HG02973 (cell line): ENCODE measurements around the gene CYP24A1.

Experiments used
- ATAC-seq: cut with Tn5 transposase; IDR thresholded peaks from one replicate; pipeline ENCODE4 v1.9.1; 2021; ENCODE audit warnings: moderate library complexity; ENCODE audit not compliant: unreplicated experiment

Gene CYP24A1

DNA sequence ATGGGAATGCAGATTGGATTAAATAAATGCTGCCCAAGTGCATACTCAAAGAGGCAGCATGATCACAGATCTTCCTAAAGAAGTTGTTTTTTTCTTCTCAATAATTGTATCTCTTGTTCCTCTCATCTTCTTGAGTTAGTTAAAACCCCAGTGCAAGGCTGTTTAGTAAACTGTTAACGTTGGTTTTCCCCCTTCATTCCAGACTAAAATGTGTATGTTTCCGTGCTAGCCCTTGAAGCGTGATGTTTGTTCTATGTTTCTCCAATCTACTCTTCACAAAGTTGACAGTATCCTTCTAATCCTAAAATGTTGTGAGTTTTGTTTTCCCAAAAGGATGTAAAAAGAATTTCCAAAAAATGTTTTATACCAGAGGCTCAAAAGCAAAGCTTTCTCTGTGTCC is 15.6 kb downstream of the CYP24A1 start:
- ATAC-seq: no peak

DNA sequence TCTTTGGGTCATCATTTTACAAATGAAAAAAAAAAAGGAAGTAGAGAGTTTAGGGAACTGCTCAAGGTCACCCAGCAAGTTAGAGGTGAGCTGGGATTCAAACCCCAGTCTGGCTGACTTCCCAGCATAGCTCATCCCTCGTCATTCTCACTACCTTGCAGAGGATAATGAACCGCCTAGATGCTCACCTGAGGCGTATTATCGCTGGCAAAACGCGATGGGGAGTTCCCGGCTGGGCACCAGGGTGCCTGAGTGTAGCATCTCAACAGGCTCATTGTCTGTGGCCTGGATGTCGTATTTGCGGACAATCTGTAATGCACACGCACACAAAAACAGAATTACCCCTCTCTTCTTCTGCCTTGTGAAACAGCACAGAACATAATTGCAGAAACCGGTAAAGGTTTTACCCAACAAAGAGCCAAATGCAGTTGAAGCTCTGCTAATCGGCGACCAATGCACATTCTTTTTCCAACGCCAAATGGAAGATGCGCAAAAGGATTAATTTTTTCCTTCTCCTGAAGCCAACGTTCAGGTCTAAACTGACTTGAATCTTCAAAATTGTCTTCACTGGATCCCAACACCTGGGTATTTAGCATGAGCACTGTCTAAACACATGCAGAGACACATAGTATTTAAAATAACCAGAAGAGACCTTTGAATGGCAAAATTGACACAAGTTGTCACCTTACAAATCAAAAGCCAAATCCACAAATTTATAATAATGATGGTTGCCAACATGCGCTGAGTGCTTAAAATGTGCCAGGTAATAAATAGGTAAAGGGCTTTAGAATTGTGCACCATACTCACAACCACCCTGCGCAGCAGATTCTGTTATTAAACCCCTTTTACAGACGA is 16.6 kb downstream of the CYP24A1 start:
- no peak for ATAC-seq

DNA sequence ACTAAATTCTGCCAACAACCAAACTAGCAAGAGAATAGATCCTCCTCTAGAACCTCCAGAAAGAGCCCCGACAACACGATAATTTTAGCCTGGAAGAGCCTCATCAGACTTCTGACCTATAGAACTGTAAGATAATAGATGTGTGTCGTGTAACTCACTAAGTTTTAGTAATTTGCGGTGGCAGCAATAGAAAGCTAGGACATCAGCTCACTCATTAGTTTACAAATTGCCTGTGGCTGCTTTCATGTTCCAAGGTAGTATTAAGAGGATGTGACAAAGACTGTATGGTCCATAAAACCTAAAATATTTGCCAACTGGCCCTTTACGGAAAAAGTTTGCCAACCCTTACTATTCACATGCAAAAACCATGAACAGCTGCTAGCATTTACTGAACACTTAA is 17.3 kb downstream of the CYP24A1 start:
- ATAC-seq: no peak

DNA sequence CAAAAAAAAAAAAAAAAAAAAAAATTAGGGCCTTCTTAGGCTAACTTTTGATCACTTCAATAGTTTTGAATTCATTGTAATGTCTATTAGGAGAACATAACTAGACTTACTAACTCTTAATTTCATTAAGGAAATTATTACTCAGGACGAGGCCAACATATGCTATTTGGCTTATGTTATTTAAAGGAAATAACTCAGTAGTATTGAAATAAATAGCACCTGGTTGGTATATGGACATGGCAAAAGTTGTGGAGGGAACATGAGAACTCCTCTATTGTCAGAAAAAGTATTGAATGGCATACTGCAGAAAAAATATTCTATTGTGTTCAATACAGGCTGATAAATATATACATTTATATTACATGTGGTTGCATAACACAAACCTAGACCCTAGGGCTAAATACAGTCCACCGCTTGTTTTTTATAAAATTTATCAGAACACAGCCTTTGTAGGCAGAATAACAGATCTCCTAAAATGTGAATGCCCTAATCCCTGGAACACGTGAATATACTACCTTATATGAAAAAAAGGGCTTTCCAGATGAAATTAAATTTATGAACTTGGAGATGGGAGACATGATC is 18.0 kb downstream of the CYP24A1 start:
- ATAC-seq: no peak

DNA sequence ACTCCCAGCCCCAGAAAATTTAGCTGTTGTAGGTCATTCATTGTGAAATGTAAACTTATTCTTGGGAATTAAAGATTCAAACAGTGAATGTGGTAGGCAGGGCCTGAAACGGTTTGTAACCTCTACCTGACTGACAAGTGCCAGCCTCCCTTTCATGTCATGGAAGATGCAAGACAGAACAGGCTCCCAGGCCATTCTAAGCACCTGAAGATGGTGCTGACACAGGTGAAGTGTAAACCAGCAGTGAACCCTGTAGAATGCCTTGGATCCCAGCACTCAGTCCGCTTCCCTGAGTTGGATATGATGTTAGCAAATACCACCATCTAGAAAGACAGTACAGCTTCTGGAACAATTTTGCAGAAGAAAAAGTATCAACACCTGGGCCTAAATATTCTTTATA is 19.3 kb downstream of the CYP24A1 start:
- no peak for ATAC-seq

DNA sequence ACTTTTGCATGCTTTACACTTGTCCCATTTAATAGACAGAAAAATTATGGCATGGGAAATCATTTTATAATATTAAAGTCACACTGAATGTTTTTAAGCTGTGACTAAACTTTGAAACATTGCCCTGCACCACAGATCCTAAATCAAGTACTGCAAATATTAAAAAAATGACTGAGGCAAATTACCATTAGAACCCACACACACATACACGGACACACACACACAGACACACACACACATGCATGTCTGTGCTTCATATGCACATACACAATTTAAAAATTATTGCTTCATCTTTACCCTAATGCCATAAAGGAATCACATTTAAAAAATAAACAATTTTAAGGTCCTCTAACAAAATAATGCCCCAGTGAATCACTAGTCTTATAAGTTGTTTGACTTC is 19.9 kb downstream of the CYP24A1 start:
- ATAC-seq: no peak

DNA sequence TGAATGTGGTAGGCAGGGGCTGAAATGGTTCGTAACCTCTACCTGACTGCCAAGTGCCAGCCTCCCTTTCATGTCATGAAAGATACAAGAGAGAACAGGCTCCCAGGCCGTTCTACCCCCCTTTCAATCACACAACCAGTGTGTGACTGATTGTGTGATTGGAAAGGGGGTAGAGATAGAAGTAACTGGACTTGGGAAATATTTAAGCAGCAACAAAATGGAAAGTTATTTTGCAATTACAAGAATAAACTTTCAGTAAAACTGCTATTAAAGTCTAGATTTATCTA is 20.8 kb downstream of the CYP24A1 start:
- no peak for ATAC-seq

DNA sequence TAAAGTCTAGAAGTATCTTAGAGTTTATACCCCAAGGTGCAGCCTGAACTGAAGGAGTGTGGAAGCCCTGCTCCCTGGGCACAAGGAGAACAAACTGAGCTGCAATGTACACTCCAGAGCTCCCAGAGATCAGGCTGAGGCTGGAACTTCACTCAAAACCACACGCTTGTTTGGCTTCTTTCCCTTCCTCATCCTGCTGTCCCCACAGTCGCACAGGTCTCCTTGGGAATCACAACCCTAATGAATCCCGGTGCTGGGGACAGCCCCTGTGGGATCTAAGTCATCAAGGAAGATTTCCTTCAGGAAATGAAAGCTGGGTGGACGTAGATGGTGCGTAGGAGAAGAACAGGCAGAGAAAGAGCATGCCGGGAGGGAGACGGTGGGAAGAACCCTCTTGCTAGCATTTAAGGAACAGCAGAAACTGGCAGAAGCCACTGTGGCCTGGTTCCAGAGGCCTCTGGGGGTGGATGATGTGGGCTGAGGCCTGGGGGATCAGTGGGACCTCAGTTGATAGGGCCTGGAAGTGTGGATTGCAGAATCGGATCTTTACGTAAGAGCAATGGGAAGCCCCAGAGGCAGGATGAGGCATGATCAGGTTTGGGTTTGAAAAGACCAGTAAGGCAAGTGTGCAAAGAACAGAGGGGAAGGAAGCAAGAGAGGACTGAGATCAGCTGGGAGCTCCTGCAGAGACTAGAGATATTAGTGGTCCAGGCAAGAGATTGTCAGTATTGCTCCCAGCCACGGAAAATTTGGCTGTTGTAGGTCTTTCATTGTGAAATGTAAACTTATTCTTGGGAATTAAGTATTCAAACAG is 21.4 kb downstream of the CYP24A1 start:
- no peak for ATAC-seq

DNA sequence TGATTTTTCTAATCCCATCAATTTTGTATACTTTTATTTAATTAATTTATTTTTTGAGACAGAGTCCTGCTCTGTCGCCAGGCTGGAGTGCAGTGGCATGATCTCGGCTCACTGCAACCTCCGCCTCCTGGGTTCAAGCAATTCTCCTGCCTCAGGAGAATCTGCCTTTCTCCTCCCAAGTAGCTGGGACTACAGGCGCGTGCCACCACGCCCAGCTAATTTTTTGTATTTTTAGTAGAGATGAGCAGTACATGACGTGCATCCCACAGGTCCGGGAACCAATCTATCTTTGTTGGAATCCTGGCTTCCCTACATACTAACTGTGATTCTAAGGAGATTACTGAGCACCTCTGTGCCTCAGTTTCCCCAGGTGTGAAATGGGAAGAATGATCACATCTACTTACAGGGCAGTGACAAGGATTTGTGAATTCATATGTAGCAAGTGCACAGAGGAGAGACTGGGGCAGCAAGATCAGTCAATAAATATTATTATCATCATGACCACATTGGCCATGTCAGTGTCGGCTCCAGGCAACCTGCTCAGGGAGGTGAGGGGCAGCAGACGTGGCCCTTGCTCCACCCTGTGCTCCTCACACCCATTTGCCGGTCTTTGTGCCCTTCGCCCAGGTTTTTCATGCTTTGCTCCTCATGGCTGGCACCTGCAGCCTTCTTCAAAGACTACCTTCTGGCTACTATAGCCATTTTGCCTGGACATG is 22.1 kb downstream of the CYP24A1 start:
- no peak for ATAC-seq

DNA sequence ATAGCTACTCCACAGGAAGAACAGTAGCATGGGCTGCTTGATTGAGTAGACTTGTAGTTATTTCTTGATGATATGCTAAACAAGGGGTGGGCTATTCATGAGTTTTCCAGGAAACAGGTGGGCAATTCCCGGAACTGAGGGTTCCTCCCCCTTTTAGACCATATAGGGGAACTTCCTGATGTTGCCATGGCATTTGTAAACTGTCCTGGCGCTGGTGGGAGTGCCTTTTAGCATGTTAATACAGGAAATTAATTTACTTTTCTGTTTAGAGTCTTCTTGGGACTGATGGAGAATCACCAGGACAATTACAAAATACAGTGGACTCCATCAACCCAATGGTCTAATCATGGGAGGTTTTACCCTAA is 22.7 kb downstream of the CYP24A1 start:
- ATAC-seq: no peak

DNA sequence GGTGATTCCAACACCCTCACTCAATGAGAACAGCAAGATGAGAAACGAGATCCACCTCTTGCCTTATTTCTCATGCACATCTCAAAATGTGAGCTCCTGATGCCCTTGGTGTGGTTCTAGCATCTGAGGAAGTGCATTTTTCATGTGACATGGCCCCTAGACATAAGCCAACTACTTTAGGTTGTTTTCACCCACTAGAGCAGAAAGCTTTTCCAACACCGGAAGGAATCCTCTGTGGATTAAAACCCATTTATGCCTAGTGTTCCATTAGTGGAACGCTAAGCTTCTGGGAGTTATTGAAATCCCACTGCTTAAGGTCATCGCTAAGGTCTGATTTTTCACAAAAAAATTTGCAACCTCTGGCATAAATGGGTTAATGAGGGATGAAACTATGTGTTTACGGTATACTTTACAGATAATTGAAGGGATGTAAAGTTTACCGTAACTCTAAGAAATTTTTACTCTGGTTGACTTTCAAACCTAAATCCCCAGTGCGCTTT is 24.0 kb downstream of the CYP24A1 start:
- ATAC-seq: no peak

DNA sequence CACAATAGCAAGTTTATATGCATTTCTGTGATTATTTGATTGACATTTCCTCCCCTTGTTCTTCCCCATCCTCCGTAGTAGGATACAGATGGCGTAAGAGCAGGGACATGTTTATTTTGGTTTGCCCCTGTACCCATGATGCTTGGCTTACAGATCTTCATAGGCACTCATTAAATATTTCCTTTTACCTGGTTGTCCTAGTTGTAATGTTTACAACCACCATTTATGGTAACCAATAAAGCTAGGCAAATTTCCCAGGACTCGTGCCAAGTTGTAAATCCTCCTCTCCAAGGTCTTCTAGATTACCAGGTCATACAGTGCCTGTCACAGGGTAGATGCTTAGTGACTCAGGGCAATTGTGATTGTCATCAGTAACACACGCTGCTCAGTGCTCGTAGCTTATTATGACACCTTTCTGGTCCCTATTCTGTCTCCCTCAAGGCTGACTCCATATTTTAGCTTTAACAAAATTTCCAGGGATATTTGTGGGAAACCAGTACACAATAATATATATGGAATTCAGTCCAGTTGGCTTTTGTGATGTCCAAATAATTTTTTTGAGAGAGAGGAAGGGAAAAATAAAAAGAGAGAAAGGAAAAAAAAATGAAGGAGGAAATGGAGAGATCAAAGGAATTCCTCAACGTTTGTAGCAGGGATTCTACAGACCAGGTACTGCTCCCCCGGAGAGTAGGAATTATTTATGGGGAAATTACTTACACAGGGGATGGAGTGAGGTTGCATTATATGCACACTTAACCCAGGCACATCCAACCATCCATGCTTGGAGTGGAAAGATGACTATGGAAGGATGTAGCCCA is 24.6 kb downstream of the CYP24A1 start:
- no peak for ATAC-seq

DNA sequence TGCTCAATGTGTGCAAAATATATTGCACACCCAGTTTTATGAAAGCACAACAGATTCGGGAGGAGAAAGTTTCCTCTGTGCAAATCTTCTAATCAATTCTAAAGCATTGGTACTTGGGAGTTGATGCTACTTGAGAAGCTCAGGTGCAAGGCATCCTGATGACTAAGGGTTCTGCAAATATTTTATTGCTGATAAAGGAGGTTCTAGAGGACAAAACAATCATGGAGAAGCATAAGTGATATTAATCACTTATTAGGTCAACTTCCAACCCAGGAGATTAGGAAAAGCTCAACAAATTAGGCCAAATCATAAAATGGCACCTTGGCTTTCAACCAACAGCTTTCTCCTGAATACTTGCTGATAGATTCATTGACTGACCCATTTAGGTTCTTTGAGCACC is 27.1 kb downstream of the CYP24A1 start:
- no peak for ATAC-seq

DNA sequence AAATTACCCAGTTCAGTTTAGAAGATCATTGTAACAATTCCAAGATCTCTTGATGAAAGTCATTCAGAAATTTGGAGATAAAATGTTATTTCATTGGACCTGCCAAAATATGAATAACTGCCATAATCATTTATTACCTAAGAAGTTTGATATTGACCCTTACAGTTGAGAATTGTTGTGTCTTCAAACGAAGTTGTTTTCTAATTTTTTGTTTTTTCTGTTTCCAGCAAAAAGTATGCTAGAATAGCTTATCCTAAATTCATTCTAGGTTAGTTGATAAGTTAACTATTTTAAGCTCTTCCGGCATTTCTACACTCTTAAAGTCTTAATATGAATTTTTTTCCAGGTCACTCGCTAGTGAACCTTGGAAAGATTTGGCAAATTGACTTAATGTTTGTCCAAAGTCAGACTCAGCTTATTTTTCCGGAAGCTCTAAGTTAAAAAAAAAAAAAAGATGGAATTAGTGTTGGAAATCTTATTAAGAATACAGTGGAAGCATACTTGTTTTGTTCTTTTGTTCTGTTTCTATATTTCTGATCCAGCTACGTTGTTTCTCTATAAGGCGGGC is 28.9 kb downstream of the CYP24A1 start:
- no peak for ATAC-seq

DNA sequence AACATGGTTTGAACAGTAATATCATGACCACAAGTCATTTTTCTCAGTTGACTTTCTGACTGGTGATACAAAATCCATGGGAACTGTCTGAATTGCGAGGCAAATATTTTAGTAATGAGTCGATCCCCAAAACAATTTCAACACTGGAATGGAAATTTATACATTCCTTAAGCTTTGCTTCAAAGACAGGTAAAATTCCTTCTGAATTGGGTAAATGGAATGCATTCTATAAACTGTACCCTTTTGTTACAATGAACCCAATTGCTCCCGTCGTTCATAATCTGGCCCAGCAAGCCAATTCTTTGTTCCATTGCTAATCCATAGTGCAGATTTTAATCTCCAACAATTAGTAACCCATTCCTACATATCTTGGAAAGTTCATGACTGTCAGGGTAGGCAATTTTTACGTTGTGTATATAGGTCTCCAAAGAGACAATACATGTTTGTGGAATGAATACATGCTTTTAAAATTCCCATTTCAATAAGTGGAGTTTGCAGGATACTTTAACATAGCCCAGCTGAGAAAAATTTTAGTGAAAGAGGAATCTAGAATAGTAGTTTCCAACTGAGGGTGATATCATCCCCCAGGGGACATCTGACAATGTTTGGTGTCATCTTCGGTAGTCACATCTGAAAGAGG is 32.7 kb downstream of the CYP24A1 start:
- ATAC-seq: no peak

DNA sequence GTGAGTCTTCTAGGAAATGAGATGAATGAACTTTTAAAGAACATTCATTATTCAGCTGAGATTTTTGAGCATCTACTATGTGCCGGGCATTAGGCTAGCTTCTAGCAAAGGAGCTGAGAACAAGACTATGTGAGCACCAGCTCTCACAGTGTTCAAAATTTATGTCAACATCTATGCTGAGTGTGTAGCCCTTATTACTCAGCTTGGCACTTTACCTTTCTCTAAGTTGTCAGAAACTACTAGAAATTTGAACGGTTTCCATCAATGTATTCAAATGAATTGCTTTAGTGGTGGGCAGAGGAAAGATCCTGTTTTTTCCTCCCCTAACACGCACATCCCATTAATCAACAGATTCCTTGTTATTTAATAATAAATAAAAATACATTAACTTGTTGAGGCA is 33.3 kb downstream of the CYP24A1 start:
- ATAC-seq: no peak

DNA sequence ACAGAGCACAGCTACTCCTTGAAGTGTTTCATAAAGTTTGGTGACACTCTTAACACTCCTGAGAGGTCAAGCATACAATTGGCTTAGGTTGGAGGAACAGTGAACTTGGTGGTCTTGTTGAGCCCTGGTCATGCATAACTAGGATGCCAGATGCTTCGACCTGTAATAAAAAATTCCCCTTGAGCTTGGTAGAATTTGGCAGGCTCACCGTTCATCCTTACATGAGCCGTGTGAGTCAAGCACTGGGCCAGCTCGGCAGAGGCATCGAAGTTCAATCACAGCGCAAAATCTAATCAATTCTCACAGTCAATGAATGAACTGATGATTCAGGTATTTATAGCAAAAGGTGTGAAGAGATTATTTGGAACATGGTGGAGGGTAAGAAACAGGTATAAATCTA is 33.7 kb downstream of the CYP24A1 start:
- ATAC-seq: no peak

DNA sequence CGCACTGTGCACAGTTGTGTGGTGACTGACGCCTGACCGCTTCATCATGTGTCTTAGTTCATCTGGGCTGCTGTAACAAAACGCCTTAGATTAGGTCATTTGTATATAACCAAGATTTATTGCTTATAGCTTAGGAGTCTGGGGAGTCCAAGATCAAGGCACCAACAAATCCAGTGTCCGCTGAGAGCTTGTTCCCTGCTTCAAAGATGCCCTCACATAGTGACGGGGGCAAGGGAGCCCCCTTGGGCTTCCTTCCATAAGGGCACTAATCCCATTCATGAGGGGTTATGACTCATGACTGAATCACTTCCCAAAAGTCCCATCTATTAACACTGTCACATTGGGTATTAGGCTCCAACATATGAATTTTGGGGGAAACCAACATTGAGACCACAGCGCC is 34.6 kb downstream of the CYP24A1 start:
- no peak for ATAC-seq

DNA sequence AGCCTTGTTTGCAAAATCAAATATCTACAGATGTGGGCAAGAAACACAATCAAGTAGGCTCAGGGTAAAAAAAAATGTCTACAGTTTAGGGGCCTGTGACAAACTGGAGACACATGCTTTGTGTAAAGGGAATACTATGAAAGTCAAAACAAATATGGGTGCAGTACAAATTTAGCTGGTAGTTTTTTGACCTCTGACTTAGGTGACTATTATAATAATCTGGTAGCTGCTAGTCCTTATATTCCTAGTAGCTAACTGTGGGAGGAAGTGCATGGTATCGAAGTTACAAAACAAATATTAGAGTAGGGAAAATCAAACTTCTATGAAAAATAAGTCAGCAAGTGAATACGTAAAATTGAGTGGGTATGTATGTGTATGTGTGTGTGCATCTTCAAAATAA is 35.4 kb downstream of the CYP24A1 start:
- no peak for ATAC-seq

DNA sequence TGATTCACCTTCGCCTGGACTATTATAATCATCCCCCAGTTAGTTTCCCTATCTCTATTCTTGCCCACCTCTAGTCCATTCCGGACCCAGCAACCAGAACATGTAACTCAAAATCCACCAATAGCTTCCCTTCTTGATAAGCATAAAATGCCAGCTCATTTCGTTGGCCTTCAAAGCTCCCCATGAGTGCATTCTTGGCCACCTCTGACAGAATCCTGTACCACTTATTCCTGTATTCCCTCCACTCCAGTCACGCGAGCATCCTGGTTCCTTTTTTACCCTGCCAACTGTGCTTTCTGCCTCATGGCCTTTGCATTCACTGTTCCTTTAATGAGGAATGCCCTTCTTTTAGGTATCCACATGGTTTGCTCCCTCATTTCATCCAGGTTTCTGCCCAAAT is 36.7 kb downstream of the CYP24A1 start:
- no peak for ATAC-seq
